Ascending aorta (tissue), 2 donors: ENCODE data around the gene ADRA2C. TPM values are rescaled to one million over a fixed set of nuclear protein-coding genes. Genes with fewer than 3 reads are reported as not detected.
A peak's percentile ranks its signal among the peaks of the same experiment; 100 is the strongest.

Source experiments
- DNase-seq, 2 donors: peaks; one replicate each; pipeline ENCODE4 v3.0.0-alpha.2; 2019; ENCODE audit warnings: low spot score in 2 of 2
- H3K27ac ChIP-seq, 2 donors: fragments of 200-600 bp; sonication (generic); one replicate each; pipeline ENCODE4 v1.5.1; 2016 to 2017; ENCODE audit warnings: mild to moderate bottlenecking in 1 of 2
- H3K27me3 ChIP-seq: fragments of 200-600 bp; sonication (generic); one replicate; pipeline ENCODE4 v1.5.1; 2017
- H3K36me3 ChIP-seq, 2 donors: fragments of 200-600 bp; sonication (generic); one replicate each; pipeline ENCODE4 v1.5.1; 2016
- H3K4me1 ChIP-seq, 2 donors: fragments of 200-600 bp; sonication (generic); one replicate each; pipeline ENCODE4 v1.5.1; 2016 to 2017; ENCODE audit warnings: mild to moderate bottlenecking in 1 of 2
- H3K4me3 ChIP-seq, 2 donors: fragments of 200-600 bp; sonication (generic); one replicate each; pipeline ENCODE4 v1.5.1; 2016 to 2017; ENCODE audit warnings: mild to moderate bottlenecking in 1 of 2
- H3K9me3 ChIP-seq, 2 donors: fragments of 200-600 bp; sonication (generic); one replicate each; pipeline ENCODE4 v1.5.1; 2016
- CTCF ChIP-seq, 3 experiments: fragments of 200-600 bp in 2 of 3; fragments of 450-650 bp in 1 of 3; sonication (generic) in 2 of 3; IDR thresholded peaks; one replicate each; pipeline ENCODE4 v1.5.1; 2016 to 2019; ENCODE audit warnings: antibody characterized with exemption in 3 of 3, mild to moderate bottlenecking in 1 of 3, moderate library complexity in 1 of 3
- intact Hi-C: fragments of 100-400 bp; cut with DNase I; formaldehyde crosslinking; loops from one replicate; pipeline ENCODE4 v1.15.1; 2023
- total RNA-seq: library from RNA; depleted of rRNA; stranded (reverse); fragments of >200 nt; gene quantifications from one replicate; pipeline ENCODE4 v1.1.0, GENCODE V29; 2016

The ADRA2C gene
- total RNA-seq, 1 donor from 2014 or later = 46.1 TPM

GRCh38 chr4:3729188-3729881, 36.9 kb upstream of the ADRA2C start:
- Histone ChIP-seq H3K9me3 (no peaks in the 10 kb centered on the region), H3K4me3 (no peak overlapping the region), H3K27me3 (no peaks in the 10 kb centered on the region), H3K36me3 (no peaks in the 10 kb centered on the region), H3K4me1 (peaks cover 0 to 26% of the 10 kb centered on the region in 2 donors), H3K27ac (peak overlapping the region; percentile 55 to 87)
- intact Hi-C loops = no loop called here
- TF ChIP-seq CTCF (IDR thresholded peaks at IDR 0.05) = no peak
- peak in 1 of 2 donors; percentile 87 for DNase-seq

GRCh38 chr4:3729882-3730226, 36.3 kb upstream of the ADRA2C start:
- Histone ChIP-seq H3K27ac (peak overlapping the region; percentile 55 to 87), H3K27me3 (no peaks in the 10 kb centered on the region)

GRCh38 chr4:3730422-3731190, 35.6 kb upstream of the ADRA2C start:
- intact Hi-C loops = loop anchor here (2.0 kb wide), 1 partner anchor 14 kb away; no protein-coding TSS in a partner anchor
- Histone ChIP-seq H3K36me3 (no peaks in the 10 kb centered on the region), H3K27me3 (no peaks in the 10 kb centered on the region)

More at GRCh38 chr4:3729882-3730226, 36.3 kb upstream of the ADRA2C start:
- intact Hi-C loops = loop anchor here (2.0 kb wide), 1 partner anchor 15 kb away; no protein-coding TSS in a partner anchor
- Histone ChIP-seq H3K9me3 (no peaks in the 10 kb centered on the region), H3K4me1 (peaks cover 0 to 21% of the 10 kb centered on the region in 2 donors), H3K36me3 (no peaks in the 10 kb centered on the region), H3K4me3 (no peak overlapping the region)
- no peak for TF ChIP-seq CTCF (IDR thresholded peaks at IDR 0.05)
- no peak for DNase-seq

GRCh38 chr4:3732076-3733028, 33.8 kb upstream of the ADRA2C start:
- Histone ChIP-seq H3K27ac (no peak overlapping the region), H3K36me3 (no peaks in the 10 kb centered on the region), H3K27me3 (no peaks in the 10 kb centered on the region), H3K9me3 (no peaks in the 10 kb centered on the region), H3K4me3 (no peak overlapping the region), H3K4me1 (peaks cover 0 to 16% of the 10 kb centered on the region in 2 donors)
- DNase-seq = no peak
- TF ChIP-seq CTCF (IDR thresholded peaks at IDR 0.05) = no peak
- intact Hi-C loops = no loop called here

More at GRCh38 chr4:3730422-3731190, 35.6 kb upstream of the ADRA2C start:
- DNase-seq = no peak
- Histone ChIP-seq H3K4me1 (peaks cover 0 to 16% of the 10 kb centered on the region in 2 donors), H3K27ac (peak overlapping the region in 1 of 2 donors; percentile 87), H3K4me3 (no peak overlapping the region), H3K9me3 (no peaks in the 10 kb centered on the region)
- no peak for TF ChIP-seq CTCF (IDR thresholded peaks at IDR 0.05)

GRCh38 chr4:3733195-3733594, 33.0 kb upstream of the ADRA2C start:
- Histone ChIP-seq H3K4me1 (peaks cover 0 to 16% of the 10 kb centered on the region in 2 donors), H3K36me3 (no peaks in the 10 kb centered on the region), H3K4me3 (no peak overlapping the region), H3K9me3 (no peaks in the 10 kb centered on the region), H3K27me3 (no peaks in the 10 kb centered on the region), H3K27ac (no peak overlapping the region)
- DNase-seq = no peak
- intact Hi-C loops = no loop called here
- TF ChIP-seq CTCF (IDR thresholded peaks at IDR 0.05) = no peak
